ENCODE results near the gene OR14A16. TPM values are rescaled to one million over a fixed set of nuclear protein-coding genes. Genes with fewer than 3 reads are reported as not detected.

Gene OR14A16
- total RNA-seq, 1 experiment from 2014 or later: not detected

DNA sequence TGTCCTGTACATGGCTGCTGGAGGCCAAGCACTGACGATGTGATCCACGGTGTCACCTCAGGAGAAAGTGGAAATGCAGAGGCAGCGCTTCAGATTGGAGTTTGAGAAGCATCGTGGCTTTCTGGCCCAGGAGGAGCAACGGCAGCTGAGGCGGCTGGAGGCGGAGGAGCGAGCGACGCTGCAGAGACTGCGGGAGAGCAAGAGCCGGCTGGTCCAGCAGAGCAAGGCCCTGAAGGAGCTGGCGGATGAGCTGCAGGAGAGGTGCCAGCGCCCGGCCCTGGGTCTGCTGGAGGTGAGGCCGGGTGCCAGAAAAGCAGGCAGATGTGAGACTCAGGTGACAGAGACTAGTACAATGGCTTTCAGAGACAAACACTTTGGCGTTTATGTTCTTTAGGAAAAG lies 40.7 kb upstream of the OR14A16 start:
- Histone ChIP-seq H3K4me1 (ENCODE audit: control insufficient read depth, insufficient read depth, low read length) (no peaks in the 10 kb centered on the region), H3K27me3 (ENCODE audit: control insufficient read depth, insufficient read depth, low read length) (no peaks in the 10 kb centered on the region), H3K27ac (ENCODE audit: low read length) (no peak overlapping the region), H3K36me3 (ENCODE audit: control insufficient read depth, insufficient read depth, low read length) (no peaks in the 10 kb centered on the region), H3K4me3 (ENCODE audit: low read depth in 2 of 2, low read length in 2 of 2) (no peak overlapping the region), H3K9me3 (ENCODE audit: control insufficient read depth, insufficient read depth, low read depth, low read length) (no peaks in the 10 kb centered on the region)
- ATAC-seq (no peak), DNase-seq (ENCODE audit: low read depth, low spot score) (no peak)
- no TSS peak for BruUV-seq (replicated peaks)
- CTCF ChIA-PET: no interaction called here
- in situ Hi-C loops (cut with HindIII; ENCODE audit: low pct_unique_long_range_greater_than_20kb, low sequenced_read_pairs): no loop called here
- TF ChIP-seq, protein P1, sequence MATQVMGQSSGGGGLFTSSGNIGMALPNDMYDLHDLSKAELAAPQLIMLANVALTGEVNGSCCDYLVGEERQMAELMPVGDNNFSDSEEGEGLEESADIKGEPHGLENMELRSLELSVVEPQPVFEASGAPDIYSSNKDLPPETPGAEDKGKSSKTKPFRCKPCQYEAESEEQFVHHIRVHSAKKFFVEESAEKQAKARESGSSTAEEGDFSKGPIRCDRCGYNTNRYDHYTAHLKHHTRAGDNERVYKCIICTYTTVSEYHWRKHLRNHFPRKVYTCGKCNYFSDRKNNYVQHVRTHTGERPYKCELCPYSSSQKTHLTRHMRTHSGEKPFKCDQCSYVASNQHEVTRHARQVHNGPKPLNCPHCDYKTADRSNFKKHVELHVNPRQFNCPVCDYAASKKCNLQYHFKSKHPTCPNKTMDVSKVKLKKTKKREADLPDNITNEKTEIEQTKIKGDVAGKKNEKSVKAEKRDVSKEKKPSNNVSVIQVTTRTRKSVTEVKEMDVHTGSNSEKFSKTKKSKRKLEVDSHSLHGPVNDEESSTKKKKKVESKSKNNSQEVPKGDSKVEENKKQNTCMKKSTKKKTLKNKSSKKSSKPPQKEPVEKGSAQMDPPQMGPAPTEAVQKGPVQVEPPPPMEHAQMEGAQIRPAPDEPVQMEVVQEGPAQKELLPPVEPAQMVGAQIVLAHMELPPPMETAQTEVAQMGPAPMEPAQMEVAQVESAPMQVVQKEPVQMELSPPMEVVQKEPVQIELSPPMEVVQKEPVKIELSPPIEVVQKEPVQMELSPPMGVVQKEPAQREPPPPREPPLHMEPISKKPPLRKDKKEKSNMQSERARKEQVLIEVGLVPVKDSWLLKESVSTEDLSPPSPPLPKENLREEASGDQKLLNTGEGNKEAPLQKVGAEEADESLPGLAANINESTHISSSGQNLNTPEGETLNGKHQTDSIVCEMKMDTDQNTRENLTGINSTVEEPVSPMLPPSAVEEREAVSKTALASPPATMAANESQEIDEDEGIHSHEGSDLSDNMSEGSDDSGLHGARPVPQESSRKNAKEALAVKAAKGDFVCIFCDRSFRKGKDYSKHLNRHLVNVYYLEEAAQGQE (IDR thresholded peaks at IDR 0.05; ENCODE audit: insufficient read depth in 1 of 2, low read depth in 2 of 2, low read length in 1 of 2): no peak
- TF ChIP-seq TCF7L2 (IDR thresholded peaks at IDR 0.05; ENCODE audit: low read depth, low read length) (no peak), SIN3A (IDR thresholded peaks at IDR 0.05; ENCODE audit: borderline replicate concordance, insufficient read depth, low read depth, low read length) (no peak), POLR2AphosphoS5 (IDR thresholded peaks at IDR 0.05; ENCODE audit: low read depth, low read length) (no peak)
- TF ChIP-seq, protein P2, sequence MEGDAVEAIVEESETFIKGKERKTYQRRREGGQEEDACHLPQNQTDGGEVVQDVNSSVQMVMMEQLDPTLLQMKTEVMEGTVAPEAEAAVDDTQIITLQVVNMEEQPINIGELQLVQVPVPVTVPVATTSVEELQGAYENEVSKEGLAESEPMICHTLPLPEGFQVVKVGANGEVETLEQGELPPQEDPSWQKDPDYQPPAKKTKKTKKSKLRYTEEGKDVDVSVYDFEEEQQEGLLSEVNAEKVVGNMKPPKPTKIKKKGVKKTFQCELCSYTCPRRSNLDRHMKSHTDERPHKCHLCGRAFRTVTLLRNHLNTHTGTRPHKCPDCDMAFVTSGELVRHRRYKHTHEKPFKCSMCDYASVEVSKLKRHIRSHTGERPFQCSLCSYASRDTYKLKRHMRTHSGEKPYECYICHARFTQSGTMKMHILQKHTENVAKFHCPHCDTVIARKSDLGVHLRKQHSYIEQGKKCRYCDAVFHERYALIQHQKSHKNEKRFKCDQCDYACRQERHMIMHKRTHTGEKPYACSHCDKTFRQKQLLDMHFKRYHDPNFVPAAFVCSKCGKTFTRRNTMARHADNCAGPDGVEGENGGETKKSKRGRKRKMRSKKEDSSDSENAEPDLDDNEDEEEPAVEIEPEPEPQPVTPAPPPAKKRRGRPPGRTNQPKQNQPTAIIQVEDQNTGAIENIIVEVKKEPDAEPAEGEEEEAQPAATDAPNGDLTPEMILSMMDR (IDR thresholded peaks at IDR 0.05): no peak
- POLR2A ChIA-PET: no interaction called here
- intact Hi-C loops (cut with micrococcal nuclease; ENCODE audit: unreplicated experiment): no loop called here

DNA sequence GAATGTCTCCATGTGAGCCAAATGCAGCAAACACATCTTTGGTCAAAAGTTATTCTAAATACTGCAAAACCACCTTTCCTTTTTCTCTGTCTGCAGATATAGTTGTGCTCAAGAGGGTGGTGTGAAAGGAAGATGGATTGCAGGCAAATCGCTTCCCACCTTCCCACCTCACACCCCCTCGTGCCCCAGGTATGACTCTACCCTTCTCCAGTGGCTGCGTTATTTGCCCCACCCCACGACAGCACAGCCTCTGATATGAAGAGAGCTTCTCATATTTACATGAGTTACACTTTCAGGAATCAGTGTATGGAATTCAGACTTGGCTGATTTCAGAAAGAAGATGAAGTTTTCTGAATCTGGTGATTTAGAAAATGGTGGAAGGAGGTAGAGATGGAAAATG lies 38.8 kb upstream of the OR14A16 start:
- intact Hi-C loops (cut with micrococcal nuclease; ENCODE audit: unreplicated experiment): no loop called here
- Histone ChIP-seq H3K36me3 (ENCODE audit: control insufficient read depth, insufficient read depth, low read length) (no peaks in the 10 kb centered on the region), H3K27ac (ENCODE audit: low read length) (no peak overlapping the region), H3K9me3 (ENCODE audit: control insufficient read depth, insufficient read depth, low read depth, low read length) (no peaks in the 10 kb centered on the region), H3K4me3 (ENCODE audit: low read depth in 2 of 2, low read length in 2 of 2) (no peak overlapping the region), H3K27me3 (ENCODE audit: control insufficient read depth, insufficient read depth, low read length) (no peaks in the 10 kb centered on the region), H3K4me1 (ENCODE audit: control insufficient read depth, insufficient read depth, low read length) (no peaks in the 10 kb centered on the region)
- TF ChIP-seq SIN3A (IDR thresholded peaks at IDR 0.05; ENCODE audit: borderline replicate concordance, insufficient read depth, low read depth, low read length) (no peak), TCF7L2 (IDR thresholded peaks at IDR 0.05; ENCODE audit: low read depth, low read length) (no peak), POLR2AphosphoS5 (IDR thresholded peaks at IDR 0.05; ENCODE audit: low read depth, low read length) (no peak)
- TF ChIP-seq, protein P2 (IDR thresholded peaks at IDR 0.05): no peak
- TF ChIP-seq, protein P1 (IDR thresholded peaks at IDR 0.05; ENCODE audit: insufficient read depth in 1 of 2, low read depth in 2 of 2, low read length in 1 of 2): no peak
- POLR2A ChIA-PET: no interaction called here
- no peak for ATAC-seq
- CTCF ChIA-PET: no interaction called here
- in situ Hi-C loops (cut with HindIII; ENCODE audit: low pct_unique_long_range_greater_than_20kb, low sequenced_read_pairs): no loop called here
- DNase-seq (ENCODE audit: low read depth, low spot score): no peak
- BruUV-seq (replicated peaks): no TSS peak

Data from Panc1 (cell line).